Measurements from ENCODE around the gene NECTIN2. TPM values are rescaled to one million over a fixed set of nuclear protein-coding genes. Genes with fewer than 3 reads are reported as not detected.

Gene NECTIN2
- polyA plus RNA-seq, 2 of the 4 experiments (the other 2 are of a cell fraction), result 69.4 to 89.6 TPM

DNA sequence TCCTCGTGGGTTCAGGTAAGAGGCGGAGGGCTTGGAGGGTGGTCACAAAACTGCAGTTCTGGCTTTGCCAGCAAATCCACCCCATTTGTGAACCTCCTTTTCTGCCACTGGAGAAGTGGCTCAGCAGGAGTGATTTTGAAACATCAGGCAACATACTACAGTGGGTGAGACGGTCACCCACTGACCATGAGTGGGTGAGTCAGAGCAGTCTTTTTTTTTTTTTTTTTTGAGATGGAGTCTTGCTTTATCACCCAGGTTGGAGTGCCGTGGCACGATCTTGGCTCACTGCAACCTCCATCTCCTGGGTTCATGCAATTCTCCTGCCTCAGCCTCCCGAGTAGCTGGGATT lies 47.9 kb downstream of the NECTIN2 start:
- ATAC-seq (no peak), FAIRE-seq (no peak), DNase-seq (ENCODE audit: low read depth in 1 of 2, low spot score in 1 of 2) (no peak)
- Histone ChIP-seq H3K9me3 (no peaks in the 10 kb centered on the region), H3K4me3 (no peak overlapping the region), H3K27ac (no peak overlapping the region), H3K4me1 (peaks cover 23% of the 10 kb centered on the region), H3K4me2 (no peak overlapping the region)
- ChIA-PET CTCF (interaction anchor here (1.8 to 4.5 kb wide), 3 partner anchors 10 to 57 kb away, joined by 5 to 38 read pairs (median 22); partner anchors contain the start of genes APOE and NECTIN2), POLR2A (no interaction called here)
- WGBS (ENCODE audit: missing lambda C conversion rate), result 89% methylated on average over 6 of the region's 6 CpGs
- TF ChIP-seq CBX8 (IDR thresholded peaks at IDR 0.05) (no peak), ZC3H11A (IDR thresholded peaks at IDR 0.05) (no peak), JUN (IDR thresholded peaks at IDR 0.05) (no peak), ESRRA (IDR thresholded peaks at IDR 0.05; ENCODE audit: borderline replicate concordance, low read length) (no peak), EHMT2 (IDR thresholded peaks at IDR 0.05; ENCODE audit: low read depth) (no peak), NFE2L2 (conservative IDR thresholded peaks at IDR 0.05; ENCODE audit: low read length) (no peak), FOSB (CRISPR knock-in tag; IDR thresholded peaks at IDR 0.05) (no peak)
- TF ChIP-seq, protein P1, sequence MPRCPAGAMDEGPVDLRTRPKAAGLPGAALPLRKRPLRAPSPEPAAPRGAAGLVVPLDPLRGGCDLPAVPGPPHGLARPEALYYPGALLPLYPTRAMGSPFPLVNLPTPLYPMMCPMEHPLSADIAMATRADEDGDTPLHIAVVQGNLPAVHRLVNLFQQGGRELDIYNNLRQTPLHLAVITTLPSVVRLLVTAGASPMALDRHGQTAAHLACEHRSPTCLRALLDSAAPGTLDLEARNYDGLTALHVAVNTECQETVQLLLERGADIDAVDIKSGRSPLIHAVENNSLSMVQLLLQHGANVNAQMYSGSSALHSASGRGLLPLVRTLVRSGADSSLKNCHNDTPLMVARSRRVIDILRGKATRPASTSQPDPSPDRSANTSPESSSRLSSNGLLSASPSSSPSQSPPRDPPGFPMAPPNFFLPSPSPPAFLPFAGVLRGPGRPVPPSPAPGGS (IDR thresholded peaks at IDR 0.05), result no peak

DNA sequence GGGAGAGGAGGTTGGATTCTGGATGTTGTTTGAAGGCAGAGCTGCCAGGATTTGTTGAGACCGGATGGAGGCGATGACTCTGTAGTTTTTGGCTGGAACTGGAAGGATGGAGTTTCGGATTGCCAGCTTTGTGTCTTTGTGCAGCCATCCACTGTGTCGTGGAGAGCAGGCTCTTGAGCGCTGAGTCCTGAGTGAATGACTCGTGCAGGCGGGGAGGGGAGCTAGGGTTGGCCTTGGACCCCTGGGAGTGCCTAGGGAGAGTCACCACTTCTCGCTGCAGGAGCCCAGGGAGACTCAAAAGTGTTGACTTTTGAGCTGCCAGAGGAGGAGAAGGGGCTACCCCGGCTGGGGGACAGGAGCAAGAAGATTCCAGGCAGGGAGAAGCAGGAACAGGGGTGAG lies 48.8 kb downstream of the NECTIN2 start:
- TF ChIP-seq TFCP2L1 (CRISPR knock-in tag; IDR thresholded peaks at IDR 0.05) (no peak), POLR2AphosphoS2 (conservative IDR thresholded peaks at IDR 0.05; ENCODE audit: low read length) (no peak), SMC3 (IDR thresholded peaks at IDR 0.05) (no peak), CBX2 (IDR thresholded peaks at IDR 0.05; ENCODE audit: borderline replicate concordance, low read depth) (no peak), BHLHE40 (IDR thresholded peaks at IDR 0.05; ENCODE audit: low read depth, low read length) (no peak), CHD4 (IDR thresholded peaks at IDR 0.05; ENCODE audit: borderline replicate concordance) (no peak), RAD21 (conservative IDR thresholded peaks at IDR 0.05 in 1 of 2, IDR thresholded peaks at IDR 0.05 in 1 of 2) (no peak)
- TF ChIP-seq, protein P2, sequence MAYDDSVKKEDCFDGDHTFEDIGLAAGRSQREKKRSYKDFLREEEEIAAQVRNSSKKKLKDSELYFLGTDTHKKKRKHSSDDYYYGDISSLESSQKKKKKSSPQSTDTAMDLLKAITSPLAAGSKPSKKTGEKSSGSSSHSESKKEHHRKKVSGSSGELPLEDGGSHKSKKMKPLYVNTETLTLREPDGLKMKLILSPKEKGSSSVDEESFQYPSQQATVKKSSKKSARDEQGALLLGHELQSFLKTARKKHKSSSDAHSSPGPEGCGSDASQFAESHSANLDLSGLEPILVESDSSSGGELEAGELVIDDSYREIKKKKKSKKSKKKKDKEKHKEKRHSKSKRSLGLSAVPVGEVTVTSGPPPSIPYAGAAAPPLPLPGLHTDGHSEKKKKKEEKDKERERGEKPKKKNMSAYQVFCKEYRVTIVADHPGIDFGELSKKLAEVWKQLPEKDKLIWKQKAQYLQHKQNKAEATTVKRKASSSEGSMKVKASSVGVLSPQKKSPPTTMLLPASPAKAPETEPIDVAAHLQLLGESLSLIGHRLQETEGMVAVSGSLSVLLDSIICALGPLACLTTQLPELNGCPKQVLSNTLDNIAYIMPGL (CRISPR knock-in tag; IDR thresholded peaks at IDR 0.05; ENCODE audit: borderline replicate concordance), result no peak
- H3K4me3 ChIP-seq, result no peak overlapping the region
- no peak overlapping the region for H3K27ac ChIP-seq
- no peak for DNase-seq (ENCODE audit: low read depth in 1 of 2, low spot score in 1 of 2)
- 75% methylated on average over 9 of the region's 9 CpGs for WGBS (ENCODE audit: missing lambda C conversion rate)
- no peaks in the 10 kb centered on the region for H3K9me3 ChIP-seq
- ChIA-PET CTCF (interaction anchor here (0.7 to 4.5 kb wide), 13 partner anchors 8 to 584 kb away, joined by 3 to 38 read pairs (median 4); partner anchors contain the start of genes APOE and NECTIN2), POLR2A (no interaction called here)
- no peak overlapping the region for H3K4me2 ChIP-seq
- no peak for FAIRE-seq
- no peak for ATAC-seq
- H3K4me1 ChIP-seq, result peaks cover 16% of the 10 kb centered on the region

DNA sequence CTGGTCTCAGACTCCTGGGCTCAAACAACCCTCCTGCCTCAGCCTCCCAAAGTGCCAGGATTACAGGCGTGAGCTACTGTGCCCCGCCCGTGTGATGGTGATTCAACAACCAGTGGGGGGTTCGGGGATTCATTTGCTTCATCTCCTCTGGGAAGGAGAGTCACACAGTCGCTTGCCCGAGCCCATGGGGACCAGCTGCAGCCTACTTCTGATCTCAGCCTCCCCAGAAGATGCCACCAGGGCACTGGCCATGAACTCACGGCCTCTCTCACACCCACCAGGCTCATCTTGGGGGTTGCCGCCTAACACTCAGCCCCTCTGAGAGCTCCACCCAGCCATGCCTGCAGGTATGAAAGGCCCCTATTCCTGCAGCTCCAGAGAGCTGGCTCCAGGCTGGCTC lies 51.7 kb downstream of the NECTIN2 start:
- DNase-seq (ENCODE audit: low read depth in 1 of 2, low spot score in 1 of 2) (no peak), FAIRE-seq (no peak), ATAC-seq (no peak)
- POLR2A ChIA-PET, result interaction anchor here (0.7 kb wide), 2 partner anchors 46 to 504 kb away, joined by 3 to 7 read pairs; no protein-coding TSS in a partner anchor
- no peaks in the 10 kb centered on the region for H3K9me3 ChIP-seq
- no peak overlapping the region for H3K4me3 ChIP-seq
- TF ChIP-seq, protein P2 (CRISPR knock-in tag; IDR thresholded peaks at IDR 0.05; ENCODE audit: borderline replicate concordance), result no peak
- TF ChIP-seq TP53 (CRISPR knock-in tag; IDR thresholded peaks at IDR 0.05) (no peak), ZSCAN20 (CRISPR knock-in tag; IDR thresholded peaks at IDR 0.05) (no peak), SREBF2 (IDR thresholded peaks at IDR 0.05) (no peak), NPAS2 (CRISPR knock-in tag; IDR thresholded peaks at IDR 0.05; ENCODE audit: borderline replicate concordance) (no peak), ZFP36 (IDR thresholded peaks at IDR 0.05; ENCODE audit: borderline replicate concordance, partially characterized antibody) (no peak)
- peaks cover 7% of the 10 kb centered on the region for H3K4me1 ChIP-seq
- 93% methylated on average over 8 of the region's 8 CpGs for WGBS (ENCODE audit: missing lambda C conversion rate)
- H3K4me2 ChIP-seq, result no peak overlapping the region
- CTCF ChIA-PET, result interaction anchor here (0.5 to 4.5 kb wide), 6 partner anchors 13 to 1155 kb away, joined by 3 to 22 read pairs (median 4); no protein-coding TSS in a partner anchor
- no peak overlapping the region for H3K27ac ChIP-seq
